Measurements from ENCODE around the gene DCC.

GRCh38 chr18:52730972-52731619, 391.1 kb downstream of the DCC start:
- TF ChIP-seq POLR2A (IDR thresholded peaks at IDR 0.05) (no peak), CTCF (IDR thresholded peaks at IDR 0.05) (no peak)

Data from tibial nerve (tissue), 3 donors.